Activated T-cell treated with anti-CD3 and anti-CD28 coated beads for 48 hours (primary cell): ENCODE results near the gene TMEM63B.

Experiments
- DNase-seq: peaks from one replicate; pipeline ENCODE4 v3.0.0-alpha.2; 2020; ENCODE audit warnings: low read depth

TMEM63B gene

GRCh38 chr6:44117397-44118128 lies 9.8 kb upstream of the TMEM63B start:
- no peak for DNase-seq

- DNase-seq = no peak
Observed at GRCh38 chr6:44119704-44120262, 7.6 kb upstream of the TMEM63B start.

- DNase-seq = no peak
Observed at GRCh38 chr6:44120692-44121443, 6.5 kb upstream of the TMEM63B start.

- no peak for DNase-seq
Observed at GRCh38 chr6:44122801-44123200, 4.6 kb upstream of the TMEM63B start.

- DNase-seq = no peak
Observed at GRCh38 chr6:44123544-44123943, 3.8 kb upstream of the TMEM63B start.

- DNase-seq = peak; percentile 80
Observed at GRCh38 chr6:44126320-44127149, 819 bp upstream of the TMEM63B start.

- no peak for DNase-seq
Observed at GRCh38 chr6:44128020-44128917, 915 bp downstream of the TMEM63B start.

- no peak for DNase-seq
Observed at GRCh38 chr6:44129841-44130322, 2.5 kb downstream of the TMEM63B start.

- DNase-seq = no peak
Observed at GRCh38 chr6:44131892-44132291, 4.5 kb downstream of the TMEM63B start.

GRCh38 chr6:44132476-44132875 lies 5.1 kb downstream of the TMEM63B start:
- DNase-seq = no peak

- DNase-seq = no peak
Observed at GRCh38 chr6:44133003-44133931, 5.9 kb downstream of the TMEM63B start.

GRCh38 chr6:44133981-44134711 lies 6.8 kb downstream of the TMEM63B start:
- no peak for DNase-seq

GRCh38 chr6:44135173-44135758 lies 7.9 kb downstream of the TMEM63B start:
- no peak for DNase-seq

GRCh38 chr6:44135875-44136274 lies 8.5 kb downstream of the TMEM63B start:
- no peak for DNase-seq

- no peak for DNase-seq
Observed at GRCh38 chr6:44138717-44139350, 11.5 kb downstream of the TMEM63B start.

GRCh38 chr6:44139351-44139743 lies 12.0 kb downstream of the TMEM63B start:
- DNase-seq = no peak

GRCh38 chr6:44142835-44143234 lies 15.5 kb downstream of the TMEM63B start:
- no peak for DNase-seq

- DNase-seq = no peak
Observed at GRCh38 chr6:44143731-44144130, 16.4 kb downstream of the TMEM63B start.
